ENCODE measurements around the gene ZNF668.
A peak's percentile ranks its signal among the peaks of the same experiment; 100 is the strongest.

ZNF668 gene

GRCh38 chr16:31081428-31082351, 7.7 kb upstream of the ZNF668 start:
- DNase-seq (ENCODE audit: low spot score): no peak

DNA sequence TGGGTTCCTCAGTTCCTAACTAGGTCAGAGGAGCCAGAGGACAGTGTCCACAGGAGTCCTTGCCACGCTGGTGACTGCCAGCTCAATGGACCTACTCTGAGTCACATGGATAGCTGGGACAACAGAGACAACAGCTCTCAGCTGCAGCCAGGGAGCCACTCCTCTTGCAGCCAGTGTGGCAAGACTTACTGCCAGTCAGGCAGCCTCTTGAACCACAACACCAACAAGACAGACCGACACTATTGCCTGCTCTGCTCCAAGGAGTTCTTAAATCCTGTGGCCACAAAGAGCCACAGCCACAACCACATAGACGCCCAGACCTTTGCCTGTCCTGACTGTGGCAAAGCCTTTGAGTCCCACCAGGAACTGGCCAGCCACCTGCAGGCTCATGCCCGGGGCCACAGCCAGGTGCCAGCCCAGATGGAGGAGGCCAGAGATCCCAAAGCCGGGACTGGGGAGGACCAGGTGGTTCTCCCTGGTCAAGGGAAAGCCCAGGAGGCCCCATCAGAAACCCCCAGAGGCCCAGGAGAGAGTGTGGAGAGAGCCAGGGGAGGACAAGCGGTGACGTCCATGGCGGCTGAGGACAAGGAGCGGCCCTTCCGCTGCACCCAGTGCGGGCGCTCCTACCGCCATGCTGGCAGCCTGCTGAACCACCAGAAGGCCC, 6.8 kb upstream of the ZNF668 start:
- DNase-seq (ENCODE audit: low spot score): no peak

GRCh38 chr16:31080035-31080629, 6.1 kb upstream of the ZNF668 start:
- DNase-seq (ENCODE audit: low spot score): no peak

DNA sequence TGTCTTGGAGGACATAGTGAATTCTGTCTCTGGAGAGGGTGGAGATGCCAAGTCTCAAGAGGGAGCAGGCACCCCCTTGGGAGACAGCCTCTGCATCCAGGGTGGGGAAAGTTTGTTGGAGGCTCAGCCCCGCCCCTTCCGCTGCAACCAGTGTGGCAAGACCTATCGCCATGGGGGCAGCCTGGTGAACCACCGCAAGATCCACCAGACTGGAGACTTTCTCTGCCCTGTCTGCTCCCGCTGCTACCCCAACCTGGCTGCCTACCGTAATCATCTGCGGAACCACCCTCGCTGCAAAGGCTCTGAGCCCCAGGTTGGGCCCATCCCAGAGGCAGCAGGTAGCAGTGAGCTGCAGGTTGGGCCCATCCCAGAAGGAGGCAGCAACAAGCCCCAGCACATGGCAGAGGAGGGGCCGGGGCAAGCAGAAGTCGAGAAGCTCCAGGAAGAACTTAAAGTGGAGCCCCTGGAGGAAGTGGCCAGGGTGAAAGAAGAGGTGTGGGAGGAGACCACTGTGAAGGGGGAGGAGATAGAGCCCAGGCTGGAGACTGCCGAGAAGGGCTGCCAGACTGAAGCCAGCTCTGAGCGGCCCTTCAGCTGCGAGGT, 5.4 kb upstream of the ZNF668 start:
- DNase-seq (ENCODE audit: low spot score): no peak

GRCh38 chr16:31078597-31079341, 4.7 kb upstream of the ZNF668 start:
- DNase-seq (ENCODE audit: low spot score): no peak

GRCh38 chr16:31077592-31078396, 3.8 kb upstream of the ZNF668 start:
- DNase-seq (ENCODE audit: low spot score): no peak

GRCh38 chr16:31077024-31077423, 3.0 kb upstream of the ZNF668 start:
- no peak for DNase-seq (ENCODE audit: low spot score)

- no peak for DNase-seq (ENCODE audit: low spot score)
These were observed 2.3 kb upstream of the ZNF668 start for GRCh38 chr16:31076319-31076718.

GRCh38 chr16:31074814-31075183, 759 bp upstream of the ZNF668 start:
- DNase-seq (ENCODE audit: low spot score): no peak

- DNase-seq (ENCODE audit: low spot score): peak; percentile 89
These were observed 684 bp downstream of the ZNF668 start for GRCh38 chr16:31073142-31073969.

DNA sequence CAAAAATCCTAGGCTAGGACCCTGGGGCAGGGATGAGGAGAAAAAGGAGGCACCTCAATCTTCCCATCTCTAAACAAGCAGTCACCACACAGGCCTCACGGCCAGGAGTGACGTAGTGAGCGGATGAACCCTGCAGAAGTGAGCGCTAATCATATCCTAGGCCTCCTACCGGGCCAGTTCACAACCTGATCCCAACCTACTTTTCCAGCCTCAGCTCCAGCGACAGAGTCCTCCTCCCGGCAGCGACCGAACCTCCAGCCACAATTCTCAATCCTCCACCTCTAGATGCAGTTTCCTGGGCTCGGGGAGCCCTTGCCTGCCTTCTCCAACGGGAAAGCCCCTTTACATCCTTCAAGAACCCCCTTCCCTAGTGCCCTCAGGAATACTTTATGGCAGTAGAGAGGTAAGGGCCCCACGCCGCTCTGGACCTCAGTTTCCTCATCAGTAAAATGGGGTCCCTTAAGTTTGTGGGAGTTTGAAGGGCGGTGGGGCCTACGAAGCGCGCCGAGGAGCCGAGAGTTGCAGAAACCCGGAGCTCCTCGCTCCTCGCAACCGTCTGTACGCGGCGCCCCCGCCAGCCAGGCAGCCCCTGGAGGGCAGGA, 1.4 kb downstream of the ZNF668 start:
- peak; percentile 39 for DNase-seq (ENCODE audit: low spot score)

DNA sequence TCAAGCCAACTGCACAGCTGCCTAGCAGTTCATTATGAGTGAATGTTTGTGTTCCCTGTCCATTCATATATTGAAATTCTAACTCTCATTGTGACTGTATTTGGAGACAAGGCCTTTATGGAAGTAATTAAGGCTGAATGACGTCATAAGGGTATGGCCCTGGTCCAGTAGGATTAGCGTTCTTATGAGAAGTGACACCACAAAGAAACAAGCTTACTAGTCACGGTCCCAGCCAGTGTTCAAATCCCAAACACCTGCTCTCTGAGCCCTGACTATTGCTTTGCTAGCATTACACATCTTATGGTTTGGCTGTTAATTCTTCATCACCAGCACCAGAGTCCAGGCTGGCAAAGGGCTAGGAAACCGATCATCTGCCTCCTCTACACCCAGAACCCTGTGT, 2.2 kb downstream of the ZNF668 start:
- peak; percentile 65 for DNase-seq (ENCODE audit: low spot score)

GRCh38 chr16:31067342-31067741, 6.7 kb downstream of the ZNF668 start:
- DNase-seq (ENCODE audit: low spot score): no peak

DNA sequence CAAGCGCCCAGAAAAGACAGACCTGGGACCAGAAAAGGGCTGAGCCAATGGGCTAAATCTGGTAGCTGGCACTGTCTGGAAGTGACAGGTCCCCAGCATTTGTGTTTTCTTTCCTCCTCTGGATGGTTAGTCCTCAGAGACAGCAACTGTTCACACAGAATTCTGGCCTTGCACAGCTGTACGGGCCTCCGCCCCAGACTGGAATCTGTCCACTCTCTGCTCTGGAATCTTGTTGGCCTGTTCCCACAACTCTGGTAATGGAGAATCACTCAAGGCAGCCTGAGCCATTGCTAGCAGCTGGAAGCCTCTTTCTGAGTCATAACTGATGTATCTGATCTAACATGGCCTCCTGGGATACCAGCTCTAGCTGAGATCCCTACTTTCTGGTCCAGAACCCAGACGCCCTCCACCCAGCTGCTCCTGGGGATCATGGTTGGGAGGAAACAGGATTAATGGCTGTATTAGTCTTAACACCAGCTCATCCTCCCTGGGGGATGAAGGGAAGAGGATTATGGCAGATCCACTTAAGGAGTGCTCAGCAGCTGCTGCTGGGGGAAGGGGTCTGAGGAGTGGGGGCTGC, 9.1 kb downstream of the ZNF668 start:
- DNase-seq (ENCODE audit: low spot score): peak; percentile 95

GRCh38 chr16:31063843-31064611, 10.0 kb downstream of the ZNF668 start:
- no peak for DNase-seq (ENCODE audit: low spot score)

DNA sequence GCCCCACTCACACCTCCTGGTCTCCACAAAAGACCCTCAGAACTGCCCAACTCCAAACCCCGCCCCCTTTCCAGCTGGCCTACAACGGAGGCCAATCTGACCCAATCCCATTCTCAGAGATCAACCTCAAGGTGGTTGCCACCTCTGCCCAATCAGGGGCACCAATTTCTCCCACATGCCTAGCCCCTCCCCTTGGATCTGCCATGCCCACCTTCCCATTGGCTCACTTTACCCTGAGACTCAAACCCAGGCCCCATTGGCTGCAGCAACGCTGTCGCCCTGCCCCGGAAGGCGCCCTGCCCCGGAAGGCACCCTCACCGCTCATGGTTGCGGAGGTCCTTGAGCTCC, 10.6 kb downstream of the ZNF668 start:
- DNase-seq (ENCODE audit: low spot score): no peak

DNA sequence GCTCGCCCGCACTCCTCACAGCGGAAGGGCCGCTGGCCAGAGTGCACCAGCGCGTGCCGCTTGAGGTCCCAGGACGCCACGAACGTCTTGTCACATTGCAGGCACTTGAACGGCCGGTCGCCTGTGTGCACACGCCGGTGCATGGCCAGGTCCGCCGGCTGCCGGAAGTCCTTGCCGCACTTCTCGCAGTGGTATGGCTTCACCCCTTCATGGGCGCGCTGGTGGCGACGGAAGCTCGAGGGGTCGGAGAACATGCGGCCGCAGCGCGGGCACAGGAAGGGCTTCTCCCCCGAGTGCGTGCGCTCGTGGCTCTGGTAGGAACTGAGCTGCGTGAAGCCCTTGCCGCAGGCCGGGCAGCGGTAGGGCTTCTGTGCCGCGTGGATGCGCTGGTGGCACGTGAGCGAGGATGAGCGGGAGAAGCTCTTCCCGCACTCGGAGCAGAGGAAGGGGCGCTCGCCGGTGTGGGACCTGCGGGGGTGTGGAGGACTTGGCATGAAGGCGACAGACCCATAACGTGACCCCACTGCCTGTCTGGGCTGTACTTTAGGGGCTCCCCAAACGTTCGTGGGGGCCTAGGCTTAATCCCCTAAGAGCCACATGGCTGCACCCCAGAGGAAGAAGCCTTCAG, 12.1 kb downstream of the ZNF668 start:
- no peak for DNase-seq (ENCODE audit: low spot score)

GRCh38 chr16:31061126-31061812, 12.8 kb downstream of the ZNF668 start:
- no peak for DNase-seq (ENCODE audit: low spot score)
